Measurements from ENCODE around the gene TAF12.

GRCh38 chr1:28602536-28603439 is 40.1 kb downstream of the TAF12 start:
- no peak for TF ChIP-seq POLR2AphosphoS5 (IDR thresholded peaks at IDR 0.05; ENCODE audit: low read depth, low read length)
- no peak for TF ChIP-seq SIN3A (IDR thresholded peaks at IDR 0.05; ENCODE audit: borderline replicate concordance, insufficient read depth, low read length)
- TF ChIP-seq REST (IDR thresholded peaks at IDR 0.05; ENCODE audit: insufficient read depth in 1 of 2, low read depth in 2 of 2, low read length in 2 of 2): no peak

All from PFSK-1 (cell line).